WTC11 (cell line): ENCODE measurements around the gene GNG3. TPM values are rescaled to one million over a fixed set of nuclear protein-coding genes. Genes with fewer than 3 reads are reported as not detected.

Experiments used
- AR ChIP-seq: fragments of 250-450 bp; sonication (Bioruptor Pico); IDR thresholded peaks from 2 replicates; pipeline ENCODE4 v1.9.0; 2021; ENCODE audit warnings: mild to moderate bottlenecking
- CDX4 ChIP-seq: fragments of 250-450 bp; sonication (Bioruptor Pico); IDR thresholded peaks from 2 replicates; pipeline ENCODE4 v1.9.0; 2021; ENCODE audit warnings: moderate library complexity, mild to moderate bottlenecking, inconsistent platforms, borderline replicate concordance
- CTCF ChIP-seq: fragments of 200-600 bp; IDR thresholded peaks from 2 replicates; pipeline ENCODE4 v1.8.0; 2022; ENCODE audit warnings: antibody characterized with exemption
- ELF4 ChIP-seq: sonication (generic); formaldehyde crosslinking; IDR thresholded peaks from 2 replicates; pipeline ENCODE4 v1.8.1; 2022; ENCODE audit warnings: low read depth, mild to moderate bottlenecking, moderate library complexity, missing genetic modification reagents
- ERG ChIP-seq: fragments of 250-450 bp; sonication (Bioruptor Pico); IDR thresholded peaks from 2 replicates; pipeline ENCODE4 v1.8.0; 2021; ENCODE audit warnings: mild to moderate bottlenecking
- FOXP1 ChIP-seq: sonication (generic); formaldehyde crosslinking; IDR thresholded peaks from 2 replicates; pipeline ENCODE4 v1.8.0; 2022; ENCODE audit warnings: missing genetic modification reagents, mild to moderate bottlenecking, moderate library complexity, borderline replicate concordance
- HMGXB4 ChIP-seq: sonication (generic); formaldehyde crosslinking; IDR thresholded peaks from 2 replicates; pipeline ENCODE4 v1.8.1; 2023; ENCODE audit warnings: mild to moderate bottlenecking, moderate library complexity, missing genetic modification reagents
- KAT7 ChIP-seq: sonication (generic); formaldehyde crosslinking; IDR thresholded peaks from 2 replicates; pipeline ENCODE4 v1.8.1; 2023; ENCODE audit warnings: missing genetic modification reagents, mild to moderate bottlenecking, borderline replicate concordance
- NR1H2 ChIP-seq: sonication (generic); formaldehyde crosslinking; IDR thresholded peaks from 2 replicates; pipeline ENCODE4 v1.9.0; 2021; ENCODE audit warnings: mild to moderate bottlenecking, moderate library complexity, missing genetic modification reagents
- TEAD1 ChIP-seq: sonication (generic); formaldehyde crosslinking; IDR thresholded peaks from 2 replicates; pipeline ENCODE4 v1.8.0; 2022; ENCODE audit warnings: mild to moderate bottlenecking, missing genetic modification reagents
- ZNF532 ChIP-seq: fragments of 250-450 bp; sonication (Bioruptor Pico); IDR thresholded peaks from 2 replicates; pipeline ENCODE4 v1.9.0; 2021; ENCODE audit warnings: mild to moderate bottlenecking, borderline replicate concordance
- ZNF671 ChIP-seq: fragments of 250-450 bp; sonication (Bioruptor Pico); IDR thresholded peaks from 2 replicates; pipeline ENCODE4 v1.8.0; 2021; ENCODE audit warnings: mild to moderate bottlenecking
- total RNA-seq: library from RNA; stranded (reverse); gene quantifications from 3 replicates; pipeline ENCODE4 v1.2.3, GENCODE V29; 2021
- TF ChIP-seq, protein P1 (sequence below): fragments of 250-450 bp; sonication (Bioruptor Pico); IDR thresholded peaks from 2 replicates; pipeline ENCODE4 v2.1.2; 2022; ENCODE audit warnings: mild to moderate bottlenecking, moderate library complexity
- TF ChIP-seq, protein P2 (sequence below): fragments of 250-450 bp; sonication (Bioruptor Pico); conservative IDR thresholded peaks from 2 replicates; pipeline ENCODE4 v1.9.0; 2021; ENCODE audit warnings: mild to moderate bottlenecking

GNG3 gene
- total RNA-seq, 1 experiment from 2014 or later, result 6.0 TPM

GRCh38 chr11:62671608-62672389, 35.7 kb upstream of the GNG3 start, which contains the start of the genes LBHD1 and UQCC3 (continued):
- TF ChIP-seq ERG (CRISPR knock-in tag), result no peak
- TF ChIP-seq HMGXB4 (CRISPR knock-in tag), result 0 out of 2 replicates have a peak, but pooled peaks have one; percentile 75
- TF ChIP-seq CTCF, result no peak
- no peak for TF ChIP-seq TEAD1
- no peak for TF ChIP-seq NR1H2 (CRISPR knock-in tag)
- TF ChIP-seq CDX4 (CRISPR knock-in tag), result no peak
- TF ChIP-seq, protein P1, sequence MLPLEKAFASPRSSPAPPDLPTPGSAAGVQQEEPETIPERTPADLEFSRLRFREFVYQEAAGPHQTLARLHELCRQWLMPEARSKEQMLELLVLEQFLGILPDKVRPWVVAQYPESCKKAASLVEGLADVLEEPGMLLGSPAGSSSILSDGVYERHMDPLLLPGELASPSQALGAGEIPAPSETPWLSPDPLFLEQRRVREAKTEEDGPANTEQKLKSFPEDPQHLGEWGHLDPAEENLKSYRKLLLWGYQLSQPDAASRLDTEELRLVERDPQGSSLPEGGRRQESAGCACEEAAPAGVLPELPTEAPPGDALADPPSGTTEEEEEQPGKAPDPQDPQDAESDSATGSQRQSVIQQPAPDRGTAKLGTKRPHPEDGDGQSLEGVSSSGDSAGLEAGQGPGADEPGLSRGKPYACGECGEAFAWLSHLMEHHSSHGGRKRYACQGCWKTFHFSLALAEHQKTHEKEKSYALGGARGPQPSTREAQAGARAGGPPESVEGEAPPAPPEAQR, result no peak
- no peak for TF ChIP-seq ELF4 (CRISPR knock-in tag)
- no peak for TF ChIP-seq ZNF671 (CRISPR knock-in tag)
- TF ChIP-seq, protein P2, sequence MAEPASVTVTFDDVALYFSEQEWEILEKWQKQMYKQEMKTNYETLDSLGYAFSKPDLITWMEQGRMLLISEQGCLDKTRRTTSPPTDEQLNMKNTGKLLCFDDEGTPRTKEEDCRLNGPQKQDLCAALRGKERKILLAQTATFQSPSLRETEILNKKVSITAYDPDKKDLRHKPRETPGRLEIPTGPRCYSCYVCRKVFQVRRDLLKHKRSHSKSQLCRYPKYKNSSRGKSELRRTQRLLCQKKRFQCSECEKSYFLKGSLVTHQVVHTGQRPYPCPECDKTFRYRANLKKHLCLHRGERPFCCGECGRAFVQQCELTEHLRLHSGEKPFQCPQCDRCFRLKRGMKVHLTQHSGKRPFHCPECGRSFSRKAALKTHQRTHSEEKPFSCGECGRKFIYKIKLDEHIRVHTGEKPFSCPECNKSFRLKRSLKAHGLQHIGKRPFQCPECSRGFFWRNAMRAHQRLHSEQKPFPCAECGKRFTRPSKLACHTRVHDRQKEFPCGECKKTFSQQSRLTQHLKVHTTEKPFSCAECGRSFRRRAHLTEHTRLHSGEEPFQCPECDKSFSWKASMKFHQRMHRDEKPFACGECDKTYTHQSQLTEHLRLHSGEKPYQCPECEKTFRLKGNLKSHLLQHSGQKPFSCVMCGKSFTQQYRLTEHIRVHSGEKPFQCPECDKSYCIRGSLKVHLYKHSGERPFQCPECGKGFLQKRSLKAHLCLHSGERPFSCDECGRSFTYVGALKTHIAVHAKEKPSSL, result no peak
- peak; percentile 96 for TF ChIP-seq FOXP1 (CRISPR knock-in tag)
- TF ChIP-seq AR, result no peak
- peak; percentile 72; the same call in 1 of the 2 replicates for TF ChIP-seq KAT7 (CRISPR knock-in tag)
- TF ChIP-seq ZNF532 (CRISPR knock-in tag), result no peak
